SKM-1 treated with dmso at 0.1 percent for 144 hours (cell line): Measurements from ENCODE around the gene TNK2.
"Not testable (repeated sequence)": the region's sequence is repeated elsewhere in the genome, so short reads cannot be mapped to it uniquely, and the experiment has no call there.

Experiments used
- DNase-seq: peaks from one replicate; lab custom pipeline; 2025; ENCODE audit not compliant: unreplicated experiment; lab: John Stamatoyannopoulos, UW

Gene TNK2

DNA sequence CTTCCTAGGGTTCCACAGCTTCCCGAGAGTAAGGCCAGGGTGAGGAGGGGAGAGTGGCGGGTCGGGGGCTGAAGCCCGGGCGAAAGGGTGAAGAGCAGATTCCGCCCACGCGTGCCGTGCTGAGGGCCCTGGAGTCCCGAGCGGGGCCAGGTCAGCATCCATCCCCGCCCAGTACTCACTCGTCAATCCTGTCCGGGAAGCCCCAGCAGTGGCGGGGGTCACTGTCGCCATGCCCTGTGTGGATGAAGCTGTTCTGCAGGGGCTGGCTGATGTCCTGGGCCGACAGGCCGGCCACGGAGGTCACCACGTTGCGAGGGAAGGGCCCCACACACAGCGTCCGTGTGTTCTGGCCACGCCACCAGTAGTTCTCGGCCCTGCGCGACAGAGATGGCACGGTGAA, 36.3 kb downstream of the TNK2 start:
- DNase-seq = no peak

DNA sequence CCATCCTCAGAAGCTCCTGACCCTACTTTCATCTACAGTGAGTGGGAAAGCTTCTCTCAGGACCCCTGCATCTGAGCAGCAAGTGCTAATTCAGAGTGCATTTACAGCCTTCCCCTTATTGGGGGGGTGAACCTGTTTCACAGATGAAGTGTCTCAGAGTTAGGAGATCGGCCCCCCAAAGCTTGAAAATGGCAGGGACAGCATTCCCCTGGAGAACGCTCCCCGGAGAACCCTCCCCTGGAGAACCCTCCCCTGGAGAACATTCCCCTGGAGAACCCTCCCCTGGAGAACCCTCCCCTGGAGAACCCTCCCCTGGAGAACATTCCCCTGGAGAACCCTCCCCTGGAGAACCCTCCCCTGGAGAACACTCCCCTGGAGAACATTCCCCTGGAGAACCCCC, 36.7 kb downstream of the TNK2 start:
- not testable (repeated sequence) for DNase-seq

DNA sequence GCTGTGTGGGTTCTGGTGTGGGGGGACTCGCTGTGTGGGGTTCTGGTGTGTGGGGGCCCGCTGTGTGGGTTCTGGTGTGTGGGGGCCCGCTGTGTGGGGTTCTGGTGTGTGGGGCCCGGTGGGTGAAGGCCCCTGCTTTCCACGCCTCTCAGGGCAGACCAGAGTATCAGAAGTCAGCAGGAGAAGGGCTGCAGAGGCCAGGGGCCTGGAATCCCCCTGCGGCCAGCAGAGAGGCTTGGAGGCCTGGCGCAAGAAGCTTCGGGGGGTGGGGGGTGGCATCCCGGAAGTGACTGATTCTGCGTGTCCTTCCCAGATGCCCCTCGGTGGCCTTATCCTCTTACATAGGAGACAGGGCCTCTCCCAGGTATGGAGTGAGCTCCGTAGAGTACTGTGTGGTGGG, 37.4 kb downstream of the TNK2 start:
- DNase-seq = no peak

DNA sequence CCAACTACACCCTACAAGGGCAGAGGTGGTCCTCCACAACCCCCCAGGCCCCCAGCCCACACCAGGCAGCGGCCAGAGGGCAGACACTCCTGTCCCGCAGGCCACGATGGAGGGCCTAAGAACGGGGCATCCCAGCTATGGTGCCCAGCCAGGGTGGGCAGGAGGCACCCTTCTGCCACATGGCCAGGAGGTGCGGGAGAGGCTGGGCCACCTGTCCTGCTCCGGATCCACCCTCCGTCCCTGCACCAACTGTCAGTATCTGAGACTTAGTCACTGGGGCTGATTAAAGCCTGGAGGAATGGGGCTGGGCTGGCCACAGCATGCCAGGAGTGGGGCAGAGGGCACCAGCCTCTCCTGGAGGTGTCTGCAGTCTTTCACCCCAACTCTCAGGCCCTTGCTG, 37.9 kb downstream of the TNK2 start:
- no peak for DNase-seq

DNA sequence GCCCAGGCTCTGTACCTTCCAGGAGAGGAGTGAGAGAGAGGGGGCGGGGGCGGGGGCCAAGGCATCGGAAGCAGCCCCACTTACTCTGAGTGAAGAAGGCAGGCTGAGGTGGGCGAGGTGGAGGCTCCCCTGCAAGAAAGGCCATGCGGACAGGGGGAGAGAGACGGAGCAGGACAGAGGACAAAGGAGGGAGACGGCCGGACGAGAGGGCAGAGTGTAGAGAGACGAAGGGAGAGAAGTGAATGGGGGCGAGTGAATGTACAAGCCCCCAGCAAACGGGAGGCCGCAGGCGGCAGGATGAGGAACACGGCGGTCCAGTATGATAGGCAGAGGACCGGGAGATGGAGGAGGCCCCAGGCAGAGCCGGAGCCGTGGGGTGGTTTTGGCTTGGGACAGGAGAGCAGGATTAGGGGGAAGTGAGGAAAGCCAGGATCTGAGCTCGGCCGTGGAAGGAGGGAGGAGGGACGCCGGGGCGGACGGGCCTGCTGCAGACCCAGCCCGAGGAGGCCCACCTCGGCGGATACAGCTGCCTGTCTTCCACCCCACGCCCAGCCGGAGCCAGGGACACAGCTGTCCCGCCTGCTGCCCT, 38.8 kb downstream of the TNK2 start:
- no peak for DNase-seq

DNA sequence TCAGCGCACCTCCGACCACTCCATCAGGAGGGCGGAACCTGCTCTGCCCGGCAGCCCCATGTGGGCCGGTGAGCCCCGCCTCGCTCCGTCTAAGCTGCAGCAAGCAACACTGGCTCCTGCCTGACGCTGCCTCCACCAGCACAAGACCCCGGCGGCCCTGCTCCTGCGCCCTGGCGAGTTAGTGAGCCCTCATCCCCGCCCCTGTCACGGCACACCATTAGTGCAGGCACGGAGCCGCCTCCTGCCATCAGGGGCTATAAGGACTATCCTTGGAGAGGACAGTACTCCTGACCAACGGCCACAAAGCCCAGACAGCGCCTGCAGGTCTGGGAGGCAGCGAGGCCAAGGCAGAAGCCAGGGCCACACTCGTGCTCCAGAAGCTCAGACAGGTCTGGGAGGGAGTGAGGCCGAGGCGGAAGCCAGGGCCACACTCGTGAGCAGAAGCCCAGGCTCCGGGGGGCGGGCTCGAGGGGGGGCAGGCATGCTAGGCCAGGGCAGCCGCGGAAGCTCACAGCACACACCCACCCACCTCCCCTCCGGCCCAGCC, 39.4 kb downstream of the TNK2 start:
- DNase-seq = peak; percentile 37

DNA sequence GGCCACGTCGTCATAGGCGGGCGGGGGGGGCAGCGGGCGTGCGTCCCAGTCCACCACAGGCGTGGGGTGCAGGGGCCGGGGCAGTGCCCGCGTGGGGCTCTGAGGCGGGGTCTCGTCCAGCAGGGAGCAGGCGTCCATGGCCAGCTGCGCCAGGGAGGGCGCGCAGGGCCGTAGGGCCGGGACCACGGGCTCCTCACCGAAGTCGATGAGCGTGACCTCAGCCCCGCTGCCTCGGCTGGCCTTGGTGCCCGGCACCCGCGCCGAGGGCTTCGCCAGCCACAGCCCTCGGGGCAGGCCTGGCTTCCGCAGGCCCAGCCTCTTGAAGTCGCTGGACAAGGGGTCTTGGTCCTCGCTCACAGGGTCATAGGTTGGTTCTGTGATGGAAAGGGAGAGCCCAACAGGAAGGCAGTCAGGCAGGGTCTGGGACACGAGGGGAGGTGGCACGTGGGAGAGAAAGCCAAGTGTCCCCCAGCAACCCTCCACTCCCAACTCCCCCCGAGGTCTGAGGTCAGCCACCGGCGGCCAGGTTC, 40.0 kb downstream of the TNK2 start:
- DNase-seq = no peak

DNA sequence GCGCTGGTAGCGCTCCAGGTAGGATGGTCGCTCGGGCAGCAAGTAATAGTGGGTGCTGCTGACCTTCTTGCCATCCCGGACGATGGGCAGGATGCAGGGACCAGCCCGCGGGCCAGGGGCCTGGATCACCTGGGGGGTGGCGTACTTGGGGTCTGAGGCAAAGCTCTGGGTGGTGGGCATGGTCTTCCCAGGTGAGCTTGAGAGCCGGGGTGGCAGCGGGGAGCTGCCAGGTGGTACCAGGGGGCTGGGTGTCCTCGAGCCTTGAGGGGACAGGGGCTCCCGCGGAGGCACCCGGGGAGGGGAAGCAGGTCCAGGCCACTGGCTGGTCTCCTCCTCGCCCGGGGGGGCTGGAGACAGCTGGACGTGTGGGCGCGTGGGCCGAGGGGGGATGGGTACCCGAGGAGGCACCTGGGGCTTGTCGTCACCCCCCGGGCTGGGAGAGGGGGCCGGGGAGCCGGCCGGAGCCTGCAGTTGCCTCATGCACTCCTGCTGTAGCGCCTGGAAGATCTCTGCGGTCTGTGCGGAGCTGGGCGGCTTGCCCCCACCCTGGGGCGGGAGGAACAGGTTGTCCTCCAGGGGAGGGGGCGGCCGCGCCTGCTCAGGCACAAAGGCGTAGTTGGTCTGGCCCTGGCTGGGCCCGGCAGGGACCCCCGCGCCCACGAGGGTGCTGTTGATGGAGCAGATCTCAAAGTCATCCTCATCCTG, 40.6 kb downstream of the TNK2 start:
- no peak for DNase-seq

DNA sequence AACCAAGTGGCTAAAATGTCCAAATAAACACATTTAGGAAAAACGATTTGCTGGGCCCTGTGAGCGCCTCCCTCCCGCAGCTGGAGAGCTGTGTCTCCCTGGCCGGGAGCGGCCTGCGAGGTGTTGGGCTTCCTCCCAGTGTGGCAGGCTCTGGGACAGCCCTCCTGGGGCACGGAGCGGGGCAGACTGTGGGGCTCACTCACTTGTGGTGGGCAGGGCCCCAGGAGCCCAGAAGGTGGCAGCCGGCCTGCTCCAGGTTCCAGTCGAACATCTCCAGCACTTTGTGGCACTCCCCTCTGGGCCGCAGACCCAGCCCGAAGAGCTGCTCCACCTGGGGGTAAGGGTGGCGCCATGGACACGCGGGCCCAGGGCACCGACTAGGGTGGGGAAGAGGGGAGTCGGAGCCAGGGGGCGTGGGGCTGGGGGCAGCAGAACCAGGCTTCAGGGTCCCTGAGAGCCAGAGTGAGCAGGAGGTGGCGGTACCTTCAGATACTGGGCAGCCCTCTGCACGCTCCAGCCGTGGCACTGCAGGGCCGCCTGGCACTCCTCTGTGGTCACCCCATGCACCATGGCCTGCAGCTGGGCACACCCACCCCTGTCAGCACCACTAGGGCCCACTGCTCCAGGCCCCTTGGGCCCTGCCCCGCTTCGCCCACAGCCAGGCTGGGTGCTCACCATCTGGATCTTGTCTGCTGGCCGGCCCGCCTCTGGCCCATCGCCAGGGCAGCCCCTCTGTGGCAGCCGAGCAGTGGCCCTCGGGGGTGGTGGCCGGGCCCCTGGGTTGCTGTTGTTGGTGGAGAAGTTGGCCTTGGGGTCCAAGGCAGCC, 41.5 kb downstream of the TNK2 start:
- no peak for DNase-seq

DNA sequence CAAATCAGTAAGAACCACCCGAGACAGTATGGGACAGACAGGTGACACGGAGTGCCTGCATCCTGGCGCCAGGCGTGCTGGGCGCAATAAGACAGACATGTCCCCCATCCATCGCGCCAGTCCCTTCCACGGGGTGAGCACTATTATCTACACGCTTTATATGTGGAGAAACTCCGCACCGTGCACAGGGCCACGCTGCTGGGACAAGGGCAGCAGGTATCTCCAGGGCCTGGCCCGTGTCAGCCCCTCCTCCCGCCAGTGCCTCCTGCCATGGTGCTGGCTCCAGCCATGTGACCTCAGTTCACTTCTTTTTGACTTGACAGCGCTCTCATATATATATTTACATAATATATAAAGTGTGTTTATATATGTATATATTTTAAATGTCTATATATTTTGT, 42.6 kb downstream of the TNK2 start:
- DNase-seq = no peak

DNA sequence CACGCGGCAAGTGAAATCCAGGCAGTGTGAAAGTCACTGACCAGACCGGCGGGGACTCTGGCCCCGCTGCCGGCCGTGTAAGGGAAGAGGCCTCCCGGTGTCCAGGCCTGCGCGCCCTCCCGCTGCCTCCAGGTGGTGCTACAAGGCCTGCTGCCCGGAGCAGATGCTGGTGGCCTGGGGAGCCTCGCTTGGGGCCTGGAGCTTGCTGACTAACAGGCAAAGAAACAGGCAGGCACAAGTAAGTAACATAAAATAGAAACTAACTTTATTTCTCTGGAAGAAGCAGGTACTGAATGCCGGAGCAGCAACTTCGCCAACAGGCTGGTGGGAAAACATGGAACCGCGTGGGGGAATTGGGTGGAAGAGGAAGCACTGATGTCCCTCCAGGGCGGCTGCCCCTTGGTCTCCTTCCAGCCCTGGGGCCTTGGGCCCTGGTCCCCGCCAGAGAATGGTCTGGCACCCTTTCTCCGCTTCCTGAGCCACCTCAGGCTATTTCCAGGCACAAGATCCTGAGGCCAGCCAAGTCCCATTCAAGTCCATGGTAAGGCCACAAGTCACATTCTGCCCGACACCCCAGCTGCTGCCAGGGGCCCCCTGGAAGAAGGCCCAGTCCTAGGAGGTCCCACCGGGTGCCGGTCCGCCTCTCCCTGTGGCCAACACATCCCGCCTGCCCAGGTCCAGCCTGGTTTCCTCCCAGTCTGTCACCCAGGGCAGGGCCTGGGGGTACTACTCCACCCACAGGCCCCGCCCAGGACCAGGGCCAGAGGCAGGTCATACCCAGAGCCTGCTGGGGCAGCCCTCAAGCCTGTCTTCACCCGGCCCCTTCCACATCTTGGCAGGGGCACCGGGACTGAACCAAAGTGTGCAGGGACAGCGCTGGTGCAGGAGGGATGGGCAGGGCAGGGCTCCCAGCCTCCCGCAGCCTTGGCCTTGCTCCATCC, 45.0 kb downstream of the TNK2 start:
- DNase-seq = peak; percentile 60

DNA sequence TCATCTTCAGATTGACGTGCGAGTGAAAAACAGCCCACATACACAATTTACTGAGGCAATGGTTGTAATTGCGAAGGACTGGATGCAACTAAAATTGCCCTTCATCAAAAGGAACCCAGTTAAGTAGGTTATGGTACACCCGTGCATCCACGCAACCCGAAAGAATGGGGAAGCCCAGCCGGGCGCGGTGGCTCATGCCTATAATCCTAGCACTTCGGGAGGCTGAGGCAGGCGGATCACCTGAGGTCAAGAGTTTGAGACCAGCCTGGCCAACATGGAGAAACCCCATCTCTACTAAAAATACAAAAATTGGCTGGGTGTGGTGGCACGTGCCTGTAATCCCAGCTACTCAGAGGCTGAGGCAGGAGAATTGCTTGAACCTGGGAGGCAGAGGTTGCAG, 46.0 kb downstream of the TNK2 start:
- DNase-seq = not testable (repeated sequence)

DNA sequence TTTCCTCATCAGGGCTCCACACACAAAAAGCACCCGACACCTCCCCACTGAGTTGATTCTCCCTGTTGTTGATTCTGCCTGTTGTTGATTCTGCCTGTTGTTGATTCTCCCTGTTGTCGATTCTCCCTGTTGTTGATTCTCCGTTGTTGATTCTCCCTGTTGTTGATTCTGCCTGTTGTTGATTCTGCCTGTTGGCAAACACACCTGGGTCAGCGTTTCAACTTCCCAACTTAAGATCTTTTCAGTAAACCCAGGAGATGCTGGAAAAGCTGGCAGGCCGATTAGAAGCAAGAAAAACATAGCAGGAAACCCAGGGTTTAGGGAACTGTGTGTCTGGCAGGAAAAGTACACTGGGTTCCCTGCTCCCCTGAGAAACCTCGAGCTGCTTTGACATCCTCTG, 47.9 kb downstream of the TNK2 start:
- DNase-seq = no peak

DNA sequence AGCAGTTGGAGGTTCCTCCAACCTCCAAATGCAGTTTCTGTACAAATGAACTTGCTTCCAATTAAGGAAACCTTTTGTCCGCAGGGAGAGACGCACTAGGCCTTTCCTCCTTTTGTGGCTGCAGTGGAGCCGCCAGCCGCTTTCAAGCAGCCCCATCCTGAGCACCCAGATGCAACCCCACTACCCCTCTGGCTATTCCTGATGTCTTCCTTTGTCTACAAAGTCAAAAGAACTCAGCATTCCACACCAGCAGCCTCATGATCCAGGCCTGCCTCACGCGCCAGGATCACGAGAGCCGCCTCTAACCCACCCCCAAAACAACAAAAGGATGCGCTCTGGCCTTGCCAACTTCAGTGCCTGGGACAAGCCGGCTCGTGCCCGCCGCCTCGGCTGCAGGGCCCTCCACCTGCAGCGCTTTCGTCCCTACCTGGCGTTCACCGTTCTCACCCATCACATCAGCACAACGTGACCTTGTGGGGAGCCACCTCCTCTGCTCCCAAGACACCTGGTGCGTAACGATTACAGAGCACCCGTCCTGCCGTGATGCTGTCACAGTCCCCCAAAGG, 48.4 kb downstream of the TNK2 start:
- DNase-seq = no peak

DNA sequence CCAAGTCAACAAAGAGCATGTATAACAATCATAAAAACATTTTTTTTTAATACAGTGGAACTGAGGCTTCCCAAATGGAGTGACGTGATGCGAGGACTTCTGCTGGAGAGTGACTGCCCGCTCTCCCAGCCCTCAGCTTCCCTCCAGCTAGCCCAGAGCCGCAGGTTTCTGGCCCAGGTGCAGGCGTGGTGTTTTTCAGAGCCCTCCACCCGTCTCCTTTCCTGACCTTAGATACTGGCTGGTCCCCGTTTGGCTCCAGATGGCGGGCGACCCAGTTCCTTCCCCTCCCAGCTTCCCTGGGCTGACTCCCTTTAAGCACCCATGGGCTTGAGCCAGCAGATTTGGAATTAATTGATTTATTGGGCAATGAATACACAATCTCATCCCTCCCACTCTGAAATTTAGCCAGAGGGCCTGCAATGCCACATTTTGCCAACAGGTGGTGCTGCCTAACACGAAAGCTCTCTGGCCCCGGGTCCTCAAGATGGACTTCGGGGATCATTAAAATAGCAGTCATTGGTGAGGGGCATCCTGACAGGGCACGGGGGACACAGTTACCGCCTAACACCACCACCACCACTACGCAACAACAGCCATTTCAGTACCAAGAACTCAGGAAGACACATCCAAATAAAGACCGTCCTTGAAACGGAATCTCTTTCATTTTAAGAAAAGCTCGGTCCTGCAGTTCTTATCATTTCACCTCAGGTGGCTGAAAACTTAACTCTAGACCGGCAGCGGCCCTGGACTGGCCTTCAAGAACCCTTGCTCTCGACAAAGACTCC, 49.1 kb downstream of the TNK2 start:
- DNase-seq = peak; percentile 44

DNA sequence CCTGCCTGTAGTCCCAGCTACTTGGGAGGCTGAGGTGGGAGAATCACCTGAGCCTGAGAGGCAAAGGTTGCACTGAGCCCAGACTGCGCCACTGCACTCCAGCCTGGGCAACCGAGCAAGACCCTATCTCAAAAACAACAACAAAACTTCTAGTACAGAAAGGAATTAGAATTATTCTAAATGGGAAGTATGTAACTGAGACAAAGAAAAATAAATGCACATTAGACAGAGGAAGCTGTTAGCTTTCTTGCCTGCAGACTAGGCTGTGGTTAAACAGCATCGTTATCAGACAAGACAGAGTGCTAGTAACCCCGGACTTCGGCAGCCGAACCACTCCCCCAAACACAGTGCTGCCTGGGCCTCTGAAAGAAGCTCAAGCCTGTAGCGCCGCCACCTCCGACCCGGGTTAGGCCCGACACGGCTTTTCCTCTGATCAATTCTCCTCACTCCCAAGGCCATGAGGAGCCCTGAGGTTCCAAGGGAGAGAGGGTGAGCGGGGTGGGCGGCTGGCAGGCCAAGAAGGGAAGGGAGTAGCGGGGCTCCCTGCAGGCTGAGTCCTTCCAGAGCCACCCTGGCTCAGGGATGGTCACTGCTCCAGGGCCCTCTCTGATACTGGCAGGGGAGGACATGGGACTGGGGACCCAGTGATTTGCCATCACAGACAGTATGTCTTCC, 51.8 kb downstream of the TNK2 start:
- DNase-seq = no peak

DNA sequence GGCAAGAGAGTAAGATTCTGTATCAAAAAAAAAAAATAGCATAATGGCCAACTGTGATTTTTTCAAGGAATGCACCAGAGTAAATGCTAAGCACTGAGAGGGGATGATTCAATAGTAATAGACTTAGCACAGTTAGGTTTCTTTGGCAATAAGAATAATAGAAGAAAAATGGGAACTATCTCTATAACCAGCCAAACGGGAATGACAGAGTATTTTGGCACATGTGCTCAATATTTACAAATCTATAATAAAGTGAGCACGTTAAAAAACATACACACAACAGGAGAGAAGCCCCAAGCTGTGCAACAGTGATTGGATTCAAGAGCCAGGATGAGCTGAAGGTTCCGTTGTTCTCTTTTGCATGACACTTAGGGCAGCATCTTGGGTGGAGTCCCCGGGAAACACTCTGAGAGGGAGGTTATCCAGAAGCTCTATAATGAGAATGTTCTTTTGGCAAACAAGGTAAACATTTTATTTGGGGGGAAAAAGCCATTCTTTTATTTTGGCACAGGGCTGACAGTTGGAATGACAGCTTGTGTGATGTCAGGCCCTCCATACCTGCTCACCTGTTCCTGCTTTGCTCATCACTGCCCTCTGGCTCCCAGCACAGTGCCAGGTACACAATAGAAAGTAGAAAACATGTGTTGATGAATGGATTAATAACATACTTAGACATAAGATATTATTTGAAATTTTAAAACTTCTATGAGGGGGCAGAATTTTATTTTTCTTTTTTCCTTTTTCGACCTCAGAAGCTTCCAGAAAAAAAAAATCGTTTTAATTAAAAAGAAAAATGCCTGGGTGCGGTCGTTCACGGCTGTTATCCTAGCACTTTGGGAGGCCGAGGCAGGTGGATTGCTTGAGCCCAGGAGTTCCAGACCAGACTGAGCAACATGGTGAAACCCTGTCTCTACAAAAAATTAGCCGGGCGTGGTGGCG, 52.6 kb downstream of the TNK2 start:
- no peak for DNase-seq
